H1 (cell line): ENCODE results near the gene SLC15A2. TPM values are rescaled to one million over a fixed set of nuclear protein-coding genes. Genes with fewer than 3 reads are reported as not detected.

Experiments used
- CTCF ChIA-PET: fragments of 300-600 bp; sonication (Branson Sonifier 250); formaldehyde crosslinking; loops from one replicate; lab custom pipeline; 2021; ENCODE audit not compliant: partially characterized antibody; lab: Charles Lee
- POLR2A ChIA-PET: fragments of 300-600 bp; sonication (Branson Sonifier 250); formaldehyde crosslinking; loops from one replicate; lab custom pipeline; 2021; ENCODE audit warnings: inconsistent platforms; ENCODE audit not compliant: partially characterized antibody; lab: Charles Lee
- DNase-seq, 2 experiments: peaks; one replicate each; pipeline versions ENCODE4 v3.0.0 to v3.0.0-alpha.2; 2010 to 2022; ENCODE audit warnings: low spot score in 2 of 2, low read depth in 1 of 2, mixed read lengths in 1 of 2
- FAIRE-seq: peaks from 2 replicates; lab custom pipeline; 2011; peaks lifted over from hg19 to GRCh38; lab: Jason Lieb, UNC
- H2AFZ ChIP-seq: 2 replicates; pipeline ENCODE4 v1.8.1; 2012; ENCODE audit warnings: low read length, inconsistent platforms
- H2AK5ac ChIP-seq: 2 replicates; pipeline ENCODE4 v1.6.1; 2013; ENCODE audit warnings: low read depth, low read length
- H2BK120ac ChIP-seq: replicated peaks from 2 replicates; pipeline ENCODE3; 2013; ENCODE audit warnings: low read depth, low read length, inconsistent platforms
- H2BK12ac ChIP-seq: 2 replicates; pipeline ENCODE4 v1.6.1; 2013; ENCODE audit warnings: low read depth, low read length
- H2BK15ac ChIP-seq: 2 replicates; pipeline ENCODE4 v1.6.1; 2013; ENCODE audit warnings: low read length
- H2BK20ac ChIP-seq: 2 replicates; pipeline ENCODE4 v1.6.1; 2013; ENCODE audit warnings: low read length
- H2BK5ac ChIP-seq: 2 replicates; pipeline ENCODE4 v1.6.1; 2013; ENCODE audit warnings: low read depth, low read length
- H3K14ac ChIP-seq: 2 replicates; pipeline ENCODE4 v1.6.1; 2013; ENCODE audit warnings: inconsistent platforms; ENCODE audit not compliant: insufficient read length
- H3K18ac ChIP-seq: 2 replicates; pipeline ENCODE4 v1.6.1; 2013; ENCODE audit warnings: low read length; ENCODE audit errors: extremely low read depth
- H3K23ac ChIP-seq: 2 replicates; pipeline ENCODE4 v1.6.1; 2013; ENCODE audit warnings: inconsistent platforms; ENCODE audit not compliant: insufficient read length
- H3K23me2 ChIP-seq: 2 replicates; pipeline ENCODE4 v1.6.1; 2013; ENCODE audit warnings: low read depth, low read length
- H3K27ac ChIP-seq: 2 replicates; pipeline ENCODE4 v1.6.1; 2011; ENCODE audit warnings: low read depth, low read length, inconsistent platforms
- H3K27me3 ChIP-seq, 4 experiments: replicated peaks in 1 of 4; 1 replicate in 1 of 4; 2 replicates in 3 of 4; pipeline versions ENCODE4 v1.6.1 to v1.8.1; 2011 to 2013; ENCODE audit warnings: low read length in 3 of 4, mild to moderate bottlenecking in 3 of 4, inconsistent platforms in 2 of 4, mixed read lengths in 2 of 4, moderate library complexity in 1 of 4; ENCODE audit not compliant: control insufficient read depth in 3 of 4, insufficient read depth in 3 of 4; ENCODE audit errors: extremely low read depth in 1 of 4
- H3K36me3 ChIP-seq, 4 experiments: 2 replicates each; pipeline versions ENCODE4 v1.6.1 to v1.8.1; 2011 to 2013; ENCODE audit warnings: mild to moderate bottlenecking in 4 of 4, low read length in 3 of 4, moderate library complexity in 2 of 4, control low read depth in 1 of 4, inconsistent platforms in 1 of 4; ENCODE audit not compliant: insufficient read depth in 4 of 4, control insufficient read depth in 2 of 4
- H3K4ac ChIP-seq: replicated peaks from 2 replicates; pipeline ENCODE3; 2013; ENCODE audit warnings: low read length, low read depth, mixed read lengths, inconsistent platforms; ENCODE audit not compliant: insufficient read length
- H3K4me1 ChIP-seq, 4 experiments: replicated peaks in 1 of 4; 1 replicate in 1 of 4; 2 replicates in 3 of 4; pipeline versions ENCODE4 v1.6.1 to v1.8.1; 2011 to 2013; ENCODE audit warnings: low read length in 3 of 4, inconsistent platforms in 2 of 4, mixed read lengths in 1 of 4; ENCODE audit not compliant: insufficient read depth in 4 of 4, control insufficient read depth in 3 of 4
- H3K4me2 ChIP-seq, 2 experiments: 2 replicates each; pipeline versions ENCODE4 v1.6.1 to v1.8.1; 2011 to 2013; ENCODE audit warnings: low read depth in 2 of 2, low read length in 2 of 2, control low read depth in 1 of 2, inconsistent platforms in 1 of 2, mild to moderate bottlenecking in 1 of 2; ENCODE audit not compliant: insufficient read depth in 1 of 2
- H3K4me3 ChIP-seq, 4 experiments: fragments of 200-600, 300-600 bp in 1 of 4; sonication (generic), shearing (Covaris generic), sonication (Bioruptor Twin) in 1 of 4; 2 replicates each; pipeline versions ENCODE4 v1.5.1 to v1.8.1; 2011 to 2016; ENCODE audit warnings: low read length in 4 of 4, low read depth in 3 of 4, control low read depth in 2 of 4, inconsistent platforms in 2 of 4, mild to moderate bottlenecking in 2 of 4, mixed read lengths in 1 of 4, moderate library complexity in 1 of 4; ENCODE audit not compliant: insufficient read depth in 2 of 4; ENCODE audit errors: extremely low read depth in 1 of 4
- H3K56ac ChIP-seq: replicated peaks from 2 replicates; pipeline ENCODE3; 2013; ENCODE audit warnings: low read depth, mild to moderate bottlenecking, mixed read lengths, low read length, inconsistent platforms; ENCODE audit not compliant: insufficient read length
- H3K79me1 ChIP-seq: 2 replicates; pipeline ENCODE4 v1.6.1; 2013; ENCODE audit warnings: low read depth, low read length, control low read depth
- H3K79me2 ChIP-seq, 2 experiments: 2 replicates each; pipeline versions ENCODE4 v1.6.1 to v1.8.1; 2012 to 2013; ENCODE audit warnings: low read length in 2 of 2, mild to moderate bottlenecking in 2 of 2, inconsistent platforms in 1 of 2; ENCODE audit not compliant: insufficient read depth in 2 of 2, control insufficient read depth in 1 of 2
- H3K9ac ChIP-seq, 4 experiments: replicated peaks in 1 of 4; 1 replicate in 1 of 4; 2 replicates in 3 of 4; pipeline versions ENCODE4 v1.6.1 to v1.8.1; 2011 to 2013; ENCODE audit warnings: low read depth in 3 of 4, low read length in 3 of 4, control low read depth in 2 of 4, mild to moderate bottlenecking in 2 of 4, moderate library complexity in 2 of 4, inconsistent platforms in 1 of 4; ENCODE audit errors: extremely low read depth in 1 of 4
- H3K9me3 ChIP-seq, 2 experiments: 2 replicates each; pipeline versions ENCODE4 v1.6.1 to v1.8.1; 2012 to 2013; ENCODE audit warnings: mild to moderate bottlenecking in 2 of 2, moderate library complexity in 2 of 2, control low read depth in 1 of 2, inconsistent platforms in 1 of 2, low read depth in 1 of 2, low read length in 1 of 2, mixed read lengths in 1 of 2; ENCODE audit not compliant: insufficient read depth in 2 of 2
- H4K20me1 ChIP-seq, 2 experiments: replicated peaks in 1 of 2; 2 replicates each; pipeline versions ENCODE3 to v1.8.1; 2011 to 2013; ENCODE audit warnings: inconsistent platforms in 2 of 2, low read length in 2 of 2, mild to moderate bottlenecking in 1 of 2; ENCODE audit not compliant: insufficient read depth in 2 of 2, control insufficient read depth in 1 of 2
- H4K5ac ChIP-seq: 2 replicates; pipeline ENCODE4 v1.6.1; 2013; ENCODE audit warnings: low read length, low read depth, mixed read lengths, inconsistent platforms; ENCODE audit not compliant: insufficient read length
- H4K8ac ChIP-seq: 2 replicates; pipeline ENCODE4 v1.8.0; 2013; ENCODE audit warnings: mild to moderate bottlenecking, moderate library complexity, low read length, inconsistent platforms; ENCODE audit not compliant: insufficient read depth; ENCODE audit errors: extremely low read depth
- H4K91ac ChIP-seq: replicated peaks from 2 replicates; pipeline ENCODE3; 2013; ENCODE audit warnings: low read length, mixed read lengths, inconsistent platforms; ENCODE audit not compliant: insufficient read length
- BCL11A ChIP-seq, 2 experiments: IDR thresholded peaks; one replicate each; pipeline ENCODE4 v1.6.1; 2011; ENCODE audit warnings: low read depth in 2 of 2, low read length in 2 of 2, mild to moderate bottlenecking in 2 of 2
- CEBPB ChIP-seq: IDR thresholded peaks from 2 replicates; pipeline ENCODE4 v1.6.1; 2012; ENCODE audit warnings: low read depth, low read length
- SIX5 ChIP-seq: IDR thresholded peaks from 2 replicates; pipeline ENCODE4 v1.6.1; 2011; ENCODE audit warnings: mild to moderate bottlenecking, low read depth, low read length
- WGBS, 2 experiments: shearing (Covaris generic) in 1 of 2; methylation state at CpG; one replicate each; pipeline versions ENCODE4 v1.1.6 to v1.1.7; 2013 to 2015; ENCODE audit warnings: low lambda C conversion rate in 2 of 2, mixed read lengths in 2 of 2, inconsistent platforms in 1 of 2, low coverage in 1 of 2, missing lambda C conversion rate in 1 of 2; ENCODE audit not compliant: insufficient replicate concordance in 2 of 2, insufficient coverage in 1 of 2, insufficient read length in 1 of 2; ENCODE audit errors: extremely low coverage in 1 of 2, missing lambda C conversion rate in 1 of 2; 5-methylcytosine and 5-hydroxymethylcytosine counted together
- polyA plus RNA-seq, 7 experiments: library from polyadenylated mRNA; depleted of rRNA in 3 of 7; stranded (reverse) in 5 of 7; unstranded in 2 of 7; fragments of >200 nt in 5 of 7; fragments of 200-250 nt in 2 of 7; gene quantifications; 1 replicate in 5 of 7; 2 replicates in 1 of 7; 4 replicates in 1 of 7; pipeline versions ENCODE4 v1.2.1 to v1.2.3, GENCODE V29; 2011 to 2013; ENCODE audit warnings: missing spikeins in 2 of 7, mixed read lengths in 2 of 7
- total RNA-seq: library from RNA; stranded (reverse); fragmentation: NEBNext Ultra II Directional; extraction: Animal tissue kit (Norgen Biotek cat#: 25700); gene quantifications from 2 replicates; pipeline ENCODE4 v1.2.1, GENCODE V29; 2021

Gene SLC15A2
- total and polyA plus RNA-seq, 2 of the 8 experiments (the other 6 are each of a cell fraction or from before 2014, with no cell fraction given), result 2.0 to 3.6 TPM

DNA sequence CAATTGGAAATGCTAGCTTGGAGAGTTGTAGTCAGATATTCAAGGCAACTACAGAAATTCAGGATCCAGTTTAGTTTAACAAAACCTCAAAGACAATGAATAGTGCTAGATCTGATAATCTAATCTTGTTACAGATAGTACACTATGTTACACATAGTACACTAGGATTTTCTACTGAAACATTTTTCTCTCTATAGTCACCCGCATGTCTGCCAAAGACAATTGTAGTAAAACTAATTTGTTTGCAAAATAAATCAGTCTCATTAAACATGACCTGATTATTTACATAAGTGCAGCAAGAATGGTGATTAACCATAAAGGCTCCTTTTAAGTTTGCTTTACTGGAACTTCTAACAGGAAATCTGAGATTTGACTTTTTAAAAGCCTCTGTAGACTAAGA, 75.8 kb downstream of the SLC15A2 start:
- peaks cover 0 to 4% (median 0%) of the 10 kb centered on the region in 4 experiments; a peak in 2 of 7 replicates for H3K4me1 ChIP-seq
- TF ChIP-seq BCL11A (IDR thresholded peaks at IDR 0.05; ENCODE audit: low read depth in 2 of 2, low read length in 2 of 2), result no peak
- no peak for TF ChIP-seq CEBPB
- TF ChIP-seq SIX5, result no peak

More for the DNA sequence above, 75.8 kb downstream of the SLC15A2 start:
- no peak overlapping the region for H3K4me2 ChIP-seq
- no peak overlapping the region for H2BK15ac ChIP-seq
- WGBS, 2 experiments, result 100% methylated on average over 1 of the region's 1 CpG; no CpG with 5 or more reads in 1 of the 2 experiments
- no peak overlapping the region for H2BK12ac ChIP-seq
- H3K9me3 ChIP-seq, result peaks cover 2 to 8% of the 10 kb centered on the region in 2 experiments; a peak in 1 of 4 replicates
- no peaks in the 10 kb centered on the region for H3K23me2 ChIP-seq
- no peak overlapping the region for H3K18ac ChIP-seq
- H3K27ac ChIP-seq, result no peak overlapping the region
- no peaks in the 10 kb centered on the region for H3K36me3 ChIP-seq
- H3K9ac ChIP-seq, result no peak overlapping the region
- no peaks in the 10 kb centered on the region for H3K79me2 ChIP-seq
- H4K5ac ChIP-seq, result no peak overlapping the region
- no peaks in the 10 kb centered on the region for H4K20me1 ChIP-seq
- no peak overlapping the region for H3K4me3 ChIP-seq
- H4K8ac ChIP-seq, result no peak overlapping the region
- no peak overlapping the region for H3K56ac ChIP-seq
- no peak overlapping the region for H2BK120ac ChIP-seq
- no peak overlapping the region for H2BK5ac ChIP-seq
- no peak overlapping the region for H2BK20ac ChIP-seq
- DNase-seq (no peak), FAIRE-seq (no peak)
- ChIA-PET CTCF (interaction anchor here (0.9 to 1.1 kb wide), 3 partner anchors 26 to 90 kb away, joined by 3 to 5 read pairs (median 4); no protein-coding TSS in a partner anchor), POLR2A (no interaction called here)
- H3K14ac ChIP-seq, result no peak overlapping the region
- H3K79me1 ChIP-seq, result no peaks in the 10 kb centered on the region
- H2AK5ac ChIP-seq, result no peak overlapping the region
- no peaks in the 10 kb centered on the region for H3K27me3 ChIP-seq
- no peak overlapping the region for H4K91ac ChIP-seq
- no peak overlapping the region for H3K23ac ChIP-seq
- no peak overlapping the region for H3K4ac ChIP-seq
- H2AFZ ChIP-seq, result no peak overlapping the region
